Astrocyte of the cerebellum (primary cell): ENCODE results near the gene MARCHF9.

Experiments
- DNase-seq: peaks from one replicate; pipeline ENCODE4 v3.0.0-alpha.2; 2011; ENCODE audit warnings: low read depth
- H3K4me3 ChIP-seq: 2 replicates; pipeline ENCODE4 v1.5.1; 2011; ENCODE audit warnings: mild to moderate bottlenecking, low read depth, low read length, moderate library complexity
- in situ Hi-C: cut with HindIII; loops from 2 replicates; pipeline ENCODE4 v1.10.0; 2017; ENCODE audit warnings: low sequenced_read_pairs
- TF ChIP-seq, protein P1 (sequence below): IDR thresholded peaks from 2 replicates; pipeline ENCODE4 v1.5.1; 2012; ENCODE audit warnings: low read length, low read depth, moderate library complexity, mild to moderate bottlenecking; ENCODE audit errors: missing control alignments

MARCHF9 gene

DNA sequence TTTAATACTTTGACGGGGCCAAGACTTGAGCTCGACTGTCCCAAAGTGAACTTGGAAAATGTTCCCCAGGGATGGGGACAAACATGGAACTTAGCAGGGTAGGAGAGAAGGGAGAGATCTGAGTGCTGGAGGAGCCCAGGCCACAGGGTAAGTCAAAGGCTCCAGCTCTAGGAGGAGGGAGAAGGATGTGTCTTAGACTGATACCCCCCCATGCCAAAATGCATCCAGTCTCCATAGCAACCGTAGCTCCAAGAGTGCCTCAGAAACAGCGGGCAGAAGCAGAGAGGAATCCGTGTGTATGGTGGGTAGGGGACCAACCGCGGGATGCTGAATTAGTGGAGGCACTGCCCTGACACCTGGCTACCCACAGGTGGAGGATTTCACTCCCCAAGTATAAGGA lies 15.5 kb upstream of the MARCHF9 start:
- no peak overlapping the region for H3K4me3 ChIP-seq
- in situ Hi-C loops = no loop called here
- no peak for DNase-seq
- TF ChIP-seq, protein P1, sequence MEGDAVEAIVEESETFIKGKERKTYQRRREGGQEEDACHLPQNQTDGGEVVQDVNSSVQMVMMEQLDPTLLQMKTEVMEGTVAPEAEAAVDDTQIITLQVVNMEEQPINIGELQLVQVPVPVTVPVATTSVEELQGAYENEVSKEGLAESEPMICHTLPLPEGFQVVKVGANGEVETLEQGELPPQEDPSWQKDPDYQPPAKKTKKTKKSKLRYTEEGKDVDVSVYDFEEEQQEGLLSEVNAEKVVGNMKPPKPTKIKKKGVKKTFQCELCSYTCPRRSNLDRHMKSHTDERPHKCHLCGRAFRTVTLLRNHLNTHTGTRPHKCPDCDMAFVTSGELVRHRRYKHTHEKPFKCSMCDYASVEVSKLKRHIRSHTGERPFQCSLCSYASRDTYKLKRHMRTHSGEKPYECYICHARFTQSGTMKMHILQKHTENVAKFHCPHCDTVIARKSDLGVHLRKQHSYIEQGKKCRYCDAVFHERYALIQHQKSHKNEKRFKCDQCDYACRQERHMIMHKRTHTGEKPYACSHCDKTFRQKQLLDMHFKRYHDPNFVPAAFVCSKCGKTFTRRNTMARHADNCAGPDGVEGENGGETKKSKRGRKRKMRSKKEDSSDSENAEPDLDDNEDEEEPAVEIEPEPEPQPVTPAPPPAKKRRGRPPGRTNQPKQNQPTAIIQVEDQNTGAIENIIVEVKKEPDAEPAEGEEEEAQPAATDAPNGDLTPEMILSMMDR = no peak

DNA sequence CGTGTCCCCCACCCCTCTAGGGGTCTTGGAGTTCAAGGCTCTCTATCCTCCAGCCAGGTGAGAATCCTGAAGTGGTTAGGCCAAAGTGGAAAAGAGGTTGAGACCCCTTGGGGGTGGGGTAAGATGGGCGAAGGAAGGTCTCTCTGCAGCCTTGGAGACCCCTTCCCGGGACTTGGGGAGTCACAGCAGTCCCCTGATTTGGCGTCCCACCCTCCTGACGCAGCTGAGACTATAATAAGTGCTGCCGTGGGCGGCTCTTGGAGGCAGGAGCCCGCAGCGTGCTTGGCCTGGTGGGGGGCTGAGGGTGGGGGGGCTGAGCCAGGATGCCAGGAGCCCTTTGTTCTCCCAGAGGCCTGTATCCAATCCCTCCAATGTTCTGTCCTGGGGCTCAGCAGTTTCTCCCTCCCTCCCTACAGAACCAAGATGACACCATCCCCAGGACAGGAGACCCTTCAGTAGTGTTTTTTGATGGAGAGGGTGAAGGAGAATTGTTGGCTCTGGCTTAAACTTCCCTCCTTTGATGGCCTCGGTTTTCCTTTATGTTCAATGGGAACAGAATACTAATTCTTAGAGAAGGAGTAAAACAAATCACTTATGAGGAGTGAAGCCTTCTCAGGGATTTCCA lies 14.9 kb upstream of the MARCHF9 start:
- H3K4me3 ChIP-seq = no peak overlapping the region
- in situ Hi-C loops = no loop called here
- TF ChIP-seq, protein P1 = no peak
- no peak for DNase-seq

DNA sequence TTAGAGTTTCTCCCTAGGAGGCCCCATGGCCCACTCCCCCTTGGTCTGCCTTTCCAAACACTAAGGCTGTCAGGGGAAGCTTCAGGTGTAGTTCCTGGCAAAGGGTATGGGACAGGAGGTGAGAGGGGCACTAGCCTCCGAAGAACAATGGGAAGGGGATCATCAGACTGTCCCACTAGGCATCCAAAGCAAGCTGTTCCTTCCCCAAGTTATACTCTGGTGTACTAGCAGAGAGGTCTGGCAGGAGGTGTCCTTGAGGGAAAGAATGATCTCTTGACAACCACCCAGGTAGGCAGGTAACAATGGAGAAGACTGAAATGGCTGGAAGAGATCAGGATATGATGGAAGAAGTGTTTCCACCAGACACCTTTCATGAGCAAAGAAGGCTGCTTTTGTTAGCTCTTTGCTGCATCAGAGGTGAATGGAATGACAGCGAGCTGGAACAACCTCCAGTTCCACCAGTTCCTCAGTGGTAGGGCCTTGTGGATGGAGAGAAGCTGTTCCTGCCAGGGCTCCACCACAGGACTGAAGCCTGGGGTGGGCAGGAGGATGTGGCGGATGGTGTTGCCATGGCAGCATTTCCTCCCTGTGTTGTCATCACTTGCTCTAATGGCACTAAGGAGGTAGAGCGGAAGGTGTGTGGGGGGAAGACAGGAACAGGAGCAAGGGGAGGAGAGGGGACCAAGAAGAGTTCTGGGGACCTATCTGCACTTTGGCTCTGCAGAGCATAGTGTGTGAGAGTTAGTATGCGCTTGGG lies 14.1 kb upstream of the MARCHF9 start:
- DNase-seq = no peak
- in situ Hi-C loops = no loop called here
- H3K4me3 ChIP-seq = no peak overlapping the region
- TF ChIP-seq, protein P1 = no peak

DNA sequence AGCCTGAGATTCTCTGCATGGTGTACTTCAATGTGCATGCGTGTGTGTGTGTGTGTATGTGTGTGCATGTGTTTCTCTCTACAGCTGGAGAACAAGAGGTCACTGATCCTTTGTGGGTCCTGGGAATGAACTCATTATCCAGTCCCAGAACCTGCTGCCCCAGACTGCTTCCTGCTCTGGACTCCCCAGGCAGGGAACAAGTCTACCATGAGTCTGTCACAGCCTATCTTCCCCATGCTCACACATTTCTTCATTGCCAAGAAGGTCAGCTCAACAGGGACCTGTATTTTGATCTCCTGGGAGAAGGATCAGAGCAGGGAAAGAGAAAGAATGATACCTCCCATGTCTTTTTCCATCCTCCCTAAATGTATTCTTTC lies 13.5 kb upstream of the MARCHF9 start:
- TF ChIP-seq, protein P1 = no peak
- DNase-seq = no peak
- in situ Hi-C loops = no loop called here
- no peak overlapping the region for H3K4me3 ChIP-seq

DNA sequence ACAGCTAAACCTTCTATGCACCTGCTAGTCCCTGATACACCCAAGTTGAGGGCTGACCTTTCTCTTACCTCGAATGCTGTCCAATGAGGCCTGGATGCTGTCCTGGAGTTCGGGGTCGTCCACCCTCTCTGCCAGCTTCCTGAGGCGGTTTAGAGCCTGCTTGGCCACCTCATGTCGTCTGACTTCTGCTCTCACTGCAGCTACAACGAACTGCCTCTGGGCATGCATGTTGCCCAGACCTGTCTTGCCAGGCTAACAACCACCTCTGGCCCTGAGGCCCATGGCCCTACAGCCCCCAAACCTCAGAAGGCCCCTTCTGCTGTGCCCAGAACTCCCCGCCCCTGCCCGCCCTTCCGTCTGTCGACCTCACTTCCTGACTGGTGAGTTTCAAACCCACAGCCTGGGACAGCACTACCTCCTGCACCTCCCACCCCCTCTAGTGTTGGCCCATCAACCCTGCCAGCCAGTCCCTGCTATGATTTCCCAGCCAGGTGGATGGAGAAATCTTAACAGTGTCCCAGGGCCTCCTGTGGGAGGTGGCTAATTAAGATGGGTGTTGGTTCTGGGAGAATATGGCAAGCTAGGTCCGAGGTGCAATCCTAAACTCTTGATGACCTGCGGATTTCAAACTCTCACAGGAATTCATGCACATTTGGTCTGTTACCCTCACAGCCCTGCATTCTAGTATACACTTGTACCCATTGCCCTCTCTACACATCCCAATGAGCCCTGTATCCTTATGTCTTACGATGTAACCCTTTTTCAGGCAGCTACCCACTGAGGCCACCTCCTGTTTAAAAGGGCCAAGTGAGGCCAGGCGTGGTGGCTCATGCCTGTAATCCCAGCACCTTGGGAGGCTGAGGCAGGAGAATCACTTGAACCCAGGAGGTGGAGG lies 12.8 kb upstream of the MARCHF9 start:
- TF ChIP-seq, protein P1 = no peak
- in situ Hi-C loops = no loop called here
- H3K4me3 ChIP-seq = no peak overlapping the region
- DNase-seq = no peak

DNA sequence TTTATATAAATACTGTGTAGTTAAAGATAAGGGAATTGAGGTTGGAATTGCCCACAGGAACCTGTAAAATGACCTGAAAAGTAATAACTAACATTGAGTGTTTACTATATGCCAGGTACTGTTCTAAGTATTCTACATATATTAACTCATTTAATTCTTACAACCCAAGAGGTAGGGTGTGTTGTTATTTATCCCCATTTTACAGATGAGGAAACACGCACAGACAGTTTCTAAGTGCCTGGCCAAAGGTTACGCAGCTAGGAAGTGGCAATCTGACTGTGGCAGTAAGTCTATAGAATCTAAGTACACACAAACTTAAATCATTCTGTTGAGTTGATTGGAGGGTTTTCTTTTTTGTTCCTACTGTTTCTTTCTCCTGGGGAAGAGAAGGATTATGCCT lies 11.1 kb upstream of the MARCHF9 start:
- TF ChIP-seq, protein P1 = no peak
- DNase-seq = no peak
- no peak overlapping the region for H3K4me3 ChIP-seq
- in situ Hi-C loops = no loop called here
